CD14-positive monocyte (primary cell): ENCODE results near the gene DUSP9. TPM values are rescaled to one million over a fixed set of nuclear protein-coding genes. Genes with fewer than 3 reads are reported as not detected.

Experiments used
- DNase-seq, 3 donors: peaks; one replicate each; pipeline ENCODE4 v3.0.0-alpha.2; 2011 to 2022
- H2AFZ ChIP-seq: 2 replicates; pipeline ENCODE4 v1.6.0; 2012; ENCODE audit warnings: mild to moderate bottlenecking, low read depth, low read length, inconsistent platforms; ENCODE audit not compliant: insufficient read depth, poor library complexity, severe bottlenecking
- H3K27ac ChIP-seq, 2 donors: 1 replicate in 1 of 2; 2 replicates in 1 of 2; pipeline ENCODE4 v1.5.1; 2012 to 2013; ENCODE audit warnings: low read length in 2 of 2, control low read depth in 1 of 2, inconsistent platforms in 1 of 2, low read depth in 1 of 2, mild to moderate bottlenecking in 1 of 2
- H3K27me3 ChIP-seq, 2 donors: one replicate each; pipeline versions ENCODE4 v1.6.0 to v1.6.1; 2011 to 2013; ENCODE audit warnings: low read length in 2 of 2; ENCODE audit not compliant: control insufficient read depth in 2 of 2, insufficient read depth in 2 of 2
- H3K36me3 ChIP-seq, 2 donors: replicated peaks in 1 of 2; 1 replicate in 1 of 2; 2 replicates in 1 of 2; pipeline versions ENCODE4 v1.5.1 to v1.6.1; 2012 to 2013; ENCODE audit warnings: low read length in 2 of 2, control low read depth in 1 of 2, inconsistent platforms in 1 of 2, mild to moderate bottlenecking in 1 of 2; ENCODE audit not compliant: insufficient read depth in 2 of 2, control insufficient read depth in 1 of 2
- H3K4me1 ChIP-seq, 2 donors: 1 replicate in 1 of 2; 2 replicates in 1 of 2; pipeline versions ENCODE4 v1.5.1 to v1.6.1; 2012 to 2013; ENCODE audit warnings: low read length in 2 of 2, control low read depth in 1 of 2, inconsistent platforms in 1 of 2, mild to moderate bottlenecking in 1 of 2, moderate library complexity in 1 of 2; ENCODE audit not compliant: insufficient read depth in 2 of 2, control insufficient read depth in 1 of 2
- H3K4me2 ChIP-seq: replicated peaks from 2 replicates; pipeline ENCODE3; 2012; ENCODE audit warnings: low read length, moderate library complexity, mild to moderate bottlenecking; ENCODE audit not compliant: poor library complexity, severe bottlenecking; ENCODE audit errors: extremely low read depth
- H3K4me3 ChIP-seq, 3 experiments: fragments of 200-600 bp in 1 of 3; sonication (generic) in 1 of 3; replicated peaks in 1 of 3; 1 replicate in 2 of 3; 2 replicates in 1 of 3; pipeline ENCODE4 v1.5.1; 2011 to 2013; ENCODE audit warnings: low read length in 3 of 3, mild to moderate bottlenecking in 3 of 3, control low read depth in 2 of 3, low read depth in 2 of 3, inconsistent platforms in 1 of 3, moderate library complexity in 1 of 3
- H3K79me2 ChIP-seq: 2 replicates; pipeline ENCODE4 v1.6.0; 2012; ENCODE audit warnings: mild to moderate bottlenecking, control low read depth, inconsistent platforms, low read length, moderate library complexity; ENCODE audit not compliant: insufficient read depth
- H3K9ac ChIP-seq: 2 replicates; pipeline ENCODE4 v1.6.0; 2017; ENCODE audit warnings: low read length, mild to moderate bottlenecking; ENCODE audit not compliant: insufficient read depth, poor library complexity, severe bottlenecking
- H3K9me3 ChIP-seq, 2 donors: replicated peaks in 1 of 2; 1 replicate in 1 of 2; 2 replicates in 1 of 2; pipeline versions ENCODE4 v1.5.1 to v1.6.1; 2012 to 2013; ENCODE audit warnings: low read length in 2 of 2, control low read depth in 1 of 2; ENCODE audit not compliant: control insufficient read depth in 1 of 2, insufficient read depth in 1 of 2
- H4K20me1 ChIP-seq: 2 replicates; pipeline ENCODE4 v1.6.0; 2012; ENCODE audit warnings: mild to moderate bottlenecking, low read length, control low read depth, moderate library complexity; ENCODE audit not compliant: insufficient read depth
- H3K27ac Mint-ChIP-seq, 7 donors: one replicate each; pipeline ENCODE4 v1.8.0; 2020; ENCODE audit warnings: mild to moderate bottlenecking in 7 of 7, mixed read lengths in 7 of 7, moderate library complexity in 6 of 7, inconsistent platforms in 2 of 7
- H3K27me3 Mint-ChIP-seq, 3 donors: one replicate each; pipeline ENCODE4 v1.8.0; 2021 to 2022; ENCODE audit warnings: low read depth in 3 of 3, mild to moderate bottlenecking in 3 of 3, mixed read lengths in 3 of 3, moderate library complexity in 3 of 3, inconsistent platforms in 1 of 3
- H3K36me3 Mint-ChIP-seq, 2 donors: one replicate each; pipeline ENCODE4 v1.8.0; 2020; ENCODE audit warnings: mixed read lengths in 2 of 2, inconsistent platforms in 1 of 2, mild to moderate bottlenecking in 1 of 2
- H3K4me1 Mint-ChIP-seq: one replicate; pipeline ENCODE4 v1.8.0; 2020; ENCODE audit warnings: mild to moderate bottlenecking, mixed read lengths
- H3K4me3 Mint-ChIP-seq, 2 donors: one replicate each; pipeline ENCODE4 v1.8.0; 2020; ENCODE audit warnings: mild to moderate bottlenecking in 2 of 2, mixed read lengths in 2 of 2, moderate library complexity in 1 of 2
- H3K9me3 Mint-ChIP-seq, 7 donors: one replicate each; pipeline ENCODE4 v1.8.0; 2020 to 2022; ENCODE audit warnings: mixed read lengths in 7 of 7, mild to moderate bottlenecking in 6 of 7, moderate library complexity in 6 of 7, inconsistent platforms in 2 of 7
- CTCF ChIP-seq: fragments of 200-600 bp; IDR thresholded peaks from one replicate; pipeline ENCODE4 v1.8.0; 2022; ENCODE audit warnings: antibody characterized with exemption, mild to moderate bottlenecking
- WGBS: methylation state at CpG from one replicate; pipeline ENCODE4 v1.1.5; 2013; ENCODE audit warnings: missing lambda C conversion rate; ENCODE audit not compliant: insufficient coverage; 5-methylcytosine and 5-hydroxymethylcytosine counted together
- intact Hi-C, 2 donors: fragments of 100-400 bp; cut with micrococcal nuclease; formaldehyde crosslinking; loops; one replicate each; pipeline versions ENCODE4 v1.15.0 to v1.15.1; 2023
- polyA plus RNA-seq, 3 donors: library from polyadenylated mRNA; depleted of rRNA in 1 of 3; unstranded in 2 of 3; stranded (reverse) in 1 of 3; fragments of 300-500 nt in 2 of 3; fragments of >200 nt in 1 of 3; fragmentation: Illumina TruSeq in 2 of 3; gene quantifications; 1 replicate in 2 of 3; 2 replicates in 1 of 3; pipeline ENCODE4 v1.2.3, GENCODE V29; 2012 to 2021

DUSP9 gene
- polyA plus RNA-seq, 3 donors = not detected

GRCh38 chrX:153634236-153634635, 12.8 kb upstream of the DUSP9 start:
- Histone ChIP-seq H3K27ac (no peak overlapping the region), H3K4me1 (no peaks in the 10 kb centered on the region), H3K79me2 (no peaks in the 10 kb centered on the region), H3K4me3 (no peak overlapping the region), H3K9ac (no peak overlapping the region), H2AFZ (no peak overlapping the region), H3K4me2 (no peak overlapping the region), H3K36me3 (no peaks in the 10 kb centered on the region), H4K20me1 (no peaks in the 10 kb centered on the region), H3K27me3 (no peaks in the 10 kb centered on the region), H3K9me3 (peaks cover 0 to 14% of the 10 kb centered on the region in 2 donors)
- no peak for DNase-seq
- no peaks in the 10 kb centered on the region for H3K4me1 Mint-ChIP-seq
- intact Hi-C loops = no loop called here
- WGBS = 90% methylated on average over 2 of the region's 9 CpGs
- peaks cover 0 to 21% (median 8%) of the 10 kb centered on the region in 7 donors for H3K9me3 Mint-ChIP-seq
- no peak overlapping the region for H3K27ac Mint-ChIP-seq
- peaks cover 2 to 13% (median 9%) of the 10 kb centered on the region in 3 donors for H3K27me3 Mint-ChIP-seq
- H3K4me3 Mint-ChIP-seq = no peak overlapping the region
- H3K36me3 Mint-ChIP-seq = no peaks in the 10 kb centered on the region
- no peak for TF ChIP-seq CTCF

- intact Hi-C loops = no loop called here
These were observed 12.2 kb upstream of the DUSP9 start for GRCh38 chrX:153634832-153635231.

More at GRCh38 chrX:153634832-153635231, 12.2 kb upstream of the DUSP9 start:
- no peaks in the 10 kb centered on the region for H3K4me1 Mint-ChIP-seq
- Histone ChIP-seq H2AFZ (no peak overlapping the region), H3K36me3 (no peaks in the 10 kb centered on the region), H3K9ac (no peak overlapping the region), H3K9me3 (peaks cover 0 to 14% of the 10 kb centered on the region in 2 donors), H3K4me1 (no peaks in the 10 kb centered on the region), H3K79me2 (no peaks in the 10 kb centered on the region), H3K4me2 (no peak overlapping the region), H4K20me1 (no peaks in the 10 kb centered on the region), H3K27ac (no peak overlapping the region), H3K27me3 (no peaks in the 10 kb centered on the region), H3K4me3 (no peak overlapping the region)
- H3K4me3 Mint-ChIP-seq = no peak overlapping the region
- 95% methylated on average over 10 of the region's 15 CpGs for WGBS
- H3K27me3 Mint-ChIP-seq = peaks cover 4 to 15% (median 8%) of the 10 kb centered on the region in 3 donors
- TF ChIP-seq CTCF = no peak
- no peak for DNase-seq
- H3K36me3 Mint-ChIP-seq = no peaks in the 10 kb centered on the region
- H3K27ac Mint-ChIP-seq = no peak overlapping the region
- peaks cover 0 to 20% (median 8%) of the 10 kb centered on the region in 7 donors for H3K9me3 Mint-ChIP-seq
